ENCODE results near the gene TUBA3E.
"Not testable (repeated sequence)": the region's sequence is repeated elsewhere in the genome, so short reads cannot be mapped to it uniquely, and the experiment has no call there.

TUBA3E gene

DNA sequence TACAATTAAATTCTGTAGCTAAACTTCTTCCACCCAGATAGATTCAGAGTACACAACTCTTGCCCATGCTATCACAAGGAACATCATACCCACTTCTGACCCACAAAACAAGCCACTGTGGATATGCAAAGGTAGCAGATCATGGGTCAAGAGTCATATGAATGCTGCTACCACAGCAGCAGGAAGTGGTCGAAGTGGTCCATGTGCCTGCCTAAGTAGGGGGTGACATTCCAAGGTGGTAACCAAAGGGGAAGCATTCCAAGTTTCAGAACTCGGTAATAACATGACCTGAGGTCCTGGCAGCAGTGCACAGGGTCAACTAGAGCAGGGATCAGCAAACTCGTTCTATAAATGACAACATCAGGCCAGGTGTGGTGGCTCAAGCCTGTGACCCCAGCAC, 5.8 kb downstream of the TUBA3E start:
- not testable (repeated sequence) for H3K27me3 ChIP-seq (ENCODE audit: control insufficient read depth in 2 of 2, insufficient read depth in 2 of 2, low read length in 2 of 2); H3K27ac ChIP-seq (ENCODE audit: low read depth in 2 of 2, low read length in 2 of 2); H3K4me1 ChIP-seq (ENCODE audit: control insufficient read depth in 2 of 2, insufficient read depth in 2 of 2, low read length in 2 of 2); H3K4me3 ChIP-seq (ENCODE audit: low read length in 2 of 2); H3K9me3 ChIP-seq (ENCODE audit: control insufficient read depth in 2 of 2, low read length in 2 of 2); H3K9ac ChIP-seq (ENCODE audit: low read depth in 1 of 2, low read length in 2 of 2); H3K36me3 ChIP-seq (ENCODE audit: control insufficient read depth in 2 of 2, insufficient read depth in 2 of 2, low read length in 2 of 2)

DNA sequence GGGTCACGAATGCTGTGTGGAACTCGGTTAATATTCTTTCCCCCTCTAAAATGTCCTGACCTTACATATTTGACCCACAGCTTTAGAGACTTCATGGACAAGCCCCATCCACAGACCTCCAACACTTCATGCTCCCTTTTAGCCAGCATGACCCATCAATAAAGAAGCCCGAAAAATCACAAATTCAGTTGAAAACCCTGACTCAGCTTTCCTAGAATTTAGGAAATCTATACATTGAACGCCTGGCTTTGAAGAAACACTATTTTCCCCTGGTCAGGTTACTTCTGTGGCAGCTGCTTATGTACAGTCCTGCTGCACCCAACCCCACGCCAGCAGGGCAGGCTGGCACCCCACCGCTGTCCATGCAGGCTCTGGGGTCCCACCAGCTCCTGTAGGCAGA, 6.9 kb downstream of the TUBA3E start:
- not testable (repeated sequence) for H3K27me3 ChIP-seq (ENCODE audit: control insufficient read depth in 2 of 2, insufficient read depth in 2 of 2, low read length in 2 of 2); H3K9ac ChIP-seq (ENCODE audit: low read depth in 1 of 2, low read length in 2 of 2); H3K4me1 ChIP-seq (ENCODE audit: control insufficient read depth in 2 of 2, insufficient read depth in 2 of 2, low read length in 2 of 2); H3K9me3 ChIP-seq (ENCODE audit: control insufficient read depth in 2 of 2, low read length in 2 of 2); H3K4me3 ChIP-seq (ENCODE audit: low read length in 2 of 2); H3K27ac ChIP-seq (ENCODE audit: low read depth in 2 of 2, low read length in 2 of 2); H3K36me3 ChIP-seq (ENCODE audit: control insufficient read depth in 2 of 2, insufficient read depth in 2 of 2, low read length in 2 of 2)

GRCh38 chr2:130190237-130190636, 8.0 kb downstream of the TUBA3E start:
- no peak overlapping the region for H3K9ac ChIP-seq (ENCODE audit: low read depth in 1 of 2, low read length in 2 of 2)
- H3K9me3 ChIP-seq (ENCODE audit: control insufficient read depth in 2 of 2, low read length in 2 of 2) = no peaks in the 10 kb centered on the region
- H3K36me3 ChIP-seq (ENCODE audit: control insufficient read depth in 2 of 2, insufficient read depth in 2 of 2, low read length in 2 of 2) = no peaks in the 10 kb centered on the region
- no peaks in the 10 kb centered on the region for H3K4me1 ChIP-seq (ENCODE audit: control insufficient read depth in 2 of 2, insufficient read depth in 2 of 2, low read length in 2 of 2)
- no peaks in the 10 kb centered on the region for H3K27me3 ChIP-seq (ENCODE audit: control insufficient read depth in 2 of 2, insufficient read depth in 2 of 2, low read length in 2 of 2)
- no peak overlapping the region for H3K4me3 ChIP-seq (ENCODE audit: low read length in 2 of 2)
- H3K27ac ChIP-seq (ENCODE audit: low read depth in 2 of 2, low read length in 2 of 2) = no peak overlapping the region

DNA sequence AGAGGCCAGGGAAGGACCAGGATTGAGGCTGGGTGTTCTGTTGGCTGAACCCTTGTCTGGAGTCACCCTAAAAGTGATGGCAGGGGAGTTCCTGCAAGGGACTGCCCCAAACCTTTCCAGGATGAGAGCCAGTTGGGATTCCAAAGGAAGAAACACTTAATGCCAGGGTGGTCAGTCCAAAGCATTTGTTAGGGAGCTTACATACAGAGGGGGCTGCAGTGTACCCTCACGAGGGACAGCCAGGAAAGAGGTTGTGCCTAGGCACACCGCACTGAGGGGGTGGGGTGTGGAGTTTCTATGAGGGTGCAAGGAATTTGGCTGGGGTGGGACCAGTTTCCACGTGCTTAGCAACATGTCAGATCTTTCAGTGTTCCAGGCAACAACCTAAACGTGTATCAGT, 9.3 kb downstream of the TUBA3E start:
- not testable (repeated sequence) for H3K4me3 ChIP-seq (ENCODE audit: low read length in 2 of 2); H3K9me3 ChIP-seq (ENCODE audit: control insufficient read depth in 2 of 2, low read length in 2 of 2); H3K27ac ChIP-seq (ENCODE audit: low read depth in 2 of 2, low read length in 2 of 2); H3K4me1 ChIP-seq (ENCODE audit: control insufficient read depth in 2 of 2, insufficient read depth in 2 of 2, low read length in 2 of 2); H3K9ac ChIP-seq (ENCODE audit: low read depth in 1 of 2, low read length in 2 of 2); H3K27me3 ChIP-seq (ENCODE audit: control insufficient read depth in 2 of 2, insufficient read depth in 2 of 2, low read length in 2 of 2); H3K36me3 ChIP-seq (ENCODE audit: control insufficient read depth in 2 of 2, insufficient read depth in 2 of 2, low read length in 2 of 2)

DNA sequence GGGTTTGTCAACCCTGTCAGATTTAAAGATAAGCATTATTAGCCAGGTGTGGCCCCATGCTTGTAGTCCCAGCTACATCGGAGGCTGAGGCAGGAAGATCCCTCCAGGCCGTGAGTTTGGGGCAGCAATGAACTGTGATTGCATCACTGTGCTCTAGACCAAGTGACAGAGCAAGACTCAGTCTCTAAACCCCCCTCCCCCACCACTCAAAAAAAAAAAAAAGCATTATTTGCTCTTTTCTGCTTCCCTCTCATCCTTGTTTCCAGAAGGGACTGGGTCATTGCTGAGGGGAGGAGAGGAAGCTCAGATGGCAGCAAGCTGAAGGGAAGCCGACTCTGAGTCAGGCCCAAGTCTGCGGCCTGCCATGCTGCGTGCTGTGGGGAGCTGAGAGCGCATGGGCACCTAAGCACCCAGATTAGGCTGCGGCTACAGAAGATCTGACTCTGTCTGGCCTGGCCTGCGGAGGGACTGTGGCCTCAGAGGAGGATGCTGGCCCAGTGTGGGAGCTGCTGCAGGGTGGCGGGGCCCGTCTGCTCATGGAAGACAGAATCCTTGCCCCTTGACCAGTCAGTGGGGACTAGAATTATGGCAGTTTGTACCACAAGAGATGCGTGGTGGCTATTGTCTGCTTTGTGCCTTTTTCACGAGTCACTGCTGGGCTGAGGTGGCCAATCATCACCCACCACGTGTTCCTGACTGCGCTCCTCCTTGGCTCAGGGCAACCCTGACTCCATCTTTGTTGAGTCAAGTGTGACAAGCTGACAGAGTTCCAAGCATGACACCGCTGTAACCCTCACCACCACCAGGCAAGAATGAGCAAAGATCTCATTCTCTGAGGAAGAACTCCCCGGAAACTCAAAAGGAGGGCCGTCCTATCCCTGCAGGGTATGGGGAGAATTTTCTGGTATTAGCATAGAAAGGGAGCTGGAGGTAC, 10.1 kb downstream of the TUBA3E start:
- H3K4me1 ChIP-seq (ENCODE audit: control insufficient read depth in 2 of 2, insufficient read depth in 2 of 2, low read length in 2 of 2); H3K9me3 ChIP-seq (ENCODE audit: control insufficient read depth in 2 of 2, low read length in 2 of 2); H3K9ac ChIP-seq (ENCODE audit: low read depth in 1 of 2, low read length in 2 of 2); H3K36me3 ChIP-seq (ENCODE audit: control insufficient read depth in 2 of 2, insufficient read depth in 2 of 2, low read length in 2 of 2); H3K27ac ChIP-seq (ENCODE audit: low read depth in 2 of 2, low read length in 2 of 2); H3K4me3 ChIP-seq (ENCODE audit: low read length in 2 of 2); H3K27me3 ChIP-seq (ENCODE audit: control insufficient read depth in 2 of 2, insufficient read depth in 2 of 2, low read length in 2 of 2): not testable (repeated sequence)

- H3K4me3 ChIP-seq (ENCODE audit: low read length in 2 of 2) = no peak overlapping the region
- H3K9me3 ChIP-seq (ENCODE audit: control insufficient read depth in 2 of 2, low read length in 2 of 2) = no peaks in the 10 kb centered on the region
- no peaks in the 10 kb centered on the region for H3K27me3 ChIP-seq (ENCODE audit: control insufficient read depth in 2 of 2, insufficient read depth in 2 of 2, low read length in 2 of 2)
- H3K4me1 ChIP-seq (ENCODE audit: control insufficient read depth in 2 of 2, insufficient read depth in 2 of 2, low read length in 2 of 2) = peaks cover 5 to 9% of the 10 kb centered on the region in 2 donors
- H3K27ac ChIP-seq (ENCODE audit: low read depth in 2 of 2, low read length in 2 of 2) = no peak overlapping the region
- no peaks in the 10 kb centered on the region for H3K36me3 ChIP-seq (ENCODE audit: control insufficient read depth in 2 of 2, insufficient read depth in 2 of 2, low read length in 2 of 2)
- H3K9ac ChIP-seq (ENCODE audit: low read depth in 1 of 2, low read length in 2 of 2) = no peak overlapping the region
Observed at GRCh38 chr2:130187268-130187667, 11.0 kb downstream of the TUBA3E start.

- H3K4me3 ChIP-seq (ENCODE audit: low read length in 2 of 2) = no peak overlapping the region
- H3K9ac ChIP-seq (ENCODE audit: low read depth in 1 of 2, low read length in 2 of 2) = no peak overlapping the region
- H3K27me3 ChIP-seq (ENCODE audit: control insufficient read depth in 2 of 2, insufficient read depth in 2 of 2, low read length in 2 of 2) = no peaks in the 10 kb centered on the region
- no peaks in the 10 kb centered on the region for H3K36me3 ChIP-seq (ENCODE audit: control insufficient read depth in 2 of 2, insufficient read depth in 2 of 2, low read length in 2 of 2)
- peaks cover 5 to 9% of the 10 kb centered on the region in 2 donors for H3K4me1 ChIP-seq (ENCODE audit: control insufficient read depth in 2 of 2, insufficient read depth in 2 of 2, low read length in 2 of 2)
- no peak overlapping the region for H3K27ac ChIP-seq (ENCODE audit: low read depth in 2 of 2, low read length in 2 of 2)
- no peaks in the 10 kb centered on the region for H3K9me3 ChIP-seq (ENCODE audit: control insufficient read depth in 2 of 2, low read length in 2 of 2)
Observed at GRCh38 chr2:130186391-130186790, 11.8 kb downstream of the TUBA3E start.

- H3K9ac ChIP-seq (ENCODE audit: low read depth in 1 of 2, low read length in 2 of 2) = no peak overlapping the region
- no peaks in the 10 kb centered on the region for H3K27me3 ChIP-seq (ENCODE audit: control insufficient read depth in 2 of 2, insufficient read depth in 2 of 2, low read length in 2 of 2)
- H3K9me3 ChIP-seq (ENCODE audit: control insufficient read depth in 2 of 2, low read length in 2 of 2) = no peaks in the 10 kb centered on the region
- no peak overlapping the region for H3K4me3 ChIP-seq (ENCODE audit: low read length in 2 of 2)
- H3K4me1 ChIP-seq (ENCODE audit: control insufficient read depth in 2 of 2, insufficient read depth in 2 of 2, low read length in 2 of 2) = peaks cover 8 to 10% of the 10 kb centered on the region in 2 donors
- H3K36me3 ChIP-seq (ENCODE audit: control insufficient read depth in 2 of 2, insufficient read depth in 2 of 2, low read length in 2 of 2) = no peaks in the 10 kb centered on the region
- H3K27ac ChIP-seq (ENCODE audit: low read depth in 2 of 2, low read length in 2 of 2) = no peak overlapping the region
Observed at GRCh38 chr2:130185896-130186295, 12.3 kb downstream of the TUBA3E start.

DNA sequence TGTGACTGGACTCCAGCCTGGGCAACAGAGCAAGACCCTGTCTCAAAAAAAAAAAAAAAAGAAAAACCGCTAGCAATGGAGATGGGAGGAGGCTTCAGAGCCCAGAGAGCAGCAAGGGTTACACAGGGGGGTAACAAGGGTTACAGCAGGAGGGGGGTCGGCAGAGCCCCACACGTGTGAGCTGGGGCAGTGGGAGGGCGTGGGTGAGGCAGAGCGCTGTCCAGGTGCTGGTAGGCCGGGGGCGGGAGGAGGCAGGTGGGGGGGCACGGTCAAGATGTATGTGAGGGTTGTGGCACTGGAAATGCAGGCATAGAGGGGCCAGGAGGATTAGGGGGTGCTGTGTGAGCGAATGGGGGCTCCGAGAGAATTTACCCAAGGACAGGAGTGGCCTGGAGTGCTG, 12.8 kb downstream of the TUBA3E start:
- no peaks in the 10 kb centered on the region for H3K9me3 ChIP-seq (ENCODE audit: control insufficient read depth in 2 of 2, low read length in 2 of 2)
- no peaks in the 10 kb centered on the region for H3K36me3 ChIP-seq (ENCODE audit: control insufficient read depth in 2 of 2, insufficient read depth in 2 of 2, low read length in 2 of 2)
- no peak overlapping the region for H3K9ac ChIP-seq (ENCODE audit: low read depth in 1 of 2, low read length in 2 of 2)
- peaks cover 13 to 14% of the 10 kb centered on the region in 2 donors for H3K4me1 ChIP-seq (ENCODE audit: control insufficient read depth in 2 of 2, insufficient read depth in 2 of 2, low read length in 2 of 2)
- no peaks in the 10 kb centered on the region for H3K27me3 ChIP-seq (ENCODE audit: control insufficient read depth in 2 of 2, insufficient read depth in 2 of 2, low read length in 2 of 2)
- no peak overlapping the region for H3K27ac ChIP-seq (ENCODE audit: low read depth in 2 of 2, low read length in 2 of 2)
- no peak overlapping the region for H3K4me3 ChIP-seq (ENCODE audit: low read length in 2 of 2)

GRCh38 chr2:130183512-130184373, 14.5 kb downstream of the TUBA3E start:
- no peaks in the 10 kb centered on the region for H3K27me3 ChIP-seq (ENCODE audit: control insufficient read depth in 2 of 2, insufficient read depth in 2 of 2, low read length in 2 of 2)
- H3K4me1 ChIP-seq (ENCODE audit: control insufficient read depth in 2 of 2, insufficient read depth in 2 of 2, low read length in 2 of 2) = peaks cover 14 to 15% of the 10 kb centered on the region in 2 donors
- H3K4me3 ChIP-seq (ENCODE audit: low read length in 2 of 2) = peak overlapping the region; percentile 66 to 74
- peaks cover 0 to 2% of the 10 kb centered on the region in 2 donors for H3K36me3 ChIP-seq (ENCODE audit: control insufficient read depth in 2 of 2, insufficient read depth in 2 of 2, low read length in 2 of 2)
- peak overlapping the region in 1 of 2 donors; percentile 52 for H3K9ac ChIP-seq (ENCODE audit: low read depth in 1 of 2, low read length in 2 of 2)
- no peaks in the 10 kb centered on the region for H3K9me3 ChIP-seq (ENCODE audit: control insufficient read depth in 2 of 2, low read length in 2 of 2)
- no peak overlapping the region for H3K27ac ChIP-seq (ENCODE audit: low read depth in 2 of 2, low read length in 2 of 2)
